Esophagus squamous epithelium (tissue), 5 donors: ENCODE data around the gene GSTO2. TPM values are rescaled to one million over a fixed set of nuclear protein-coding genes. Genes with fewer than 3 reads are reported as not detected.
A peak's percentile ranks its signal among the peaks of the same experiment; 100 is the strongest.

Experiments used
- DNase-seq: peaks from one replicate; lab custom pipeline; 2025; lab: John Stamatoyannopoulos, UW
- H3K27ac ChIP-seq, 4 donors: fragments of 200-600 bp; sonication (generic); one replicate each; pipeline ENCODE4 v1.5.1; 2016 to 2019; ENCODE audit warnings: mild to moderate bottlenecking in 1 of 4
- H3K27me3 ChIP-seq, 4 donors: fragments of 200-600 bp; sonication (generic); 1 replicate in 3 of 4; 2 replicates in 1 of 4; pipeline versions ENCODE4 v1.5.1 to v1.6.0; 2017 to 2021; ENCODE audit warnings: antibody characterized with exemption in 1 of 4
- H3K36me3 ChIP-seq, 3 donors: fragments of 200-600 bp; sonication (generic); one replicate each; pipeline ENCODE4 v1.5.1; 2016 to 2019
- H3K4me1 ChIP-seq, 3 donors: fragments of 200-600 bp; sonication (generic); one replicate each; pipeline ENCODE4 v1.5.1; 2017 to 2019
- H3K4me3 ChIP-seq, 4 donors: fragments of 200-600 bp; sonication (generic); 1 replicate in 3 of 4; 2 replicates in 1 of 4; pipeline ENCODE4 v1.5.1; 2016 to 2019; ENCODE audit warnings: mild to moderate bottlenecking in 2 of 4, moderate library complexity in 1 of 4
- H3K9me3 ChIP-seq, 3 donors: fragments of 200-600 bp; sonication (generic); one replicate each; pipeline ENCODE4 v1.5.1; 2016 to 2019
- CTCF ChIP-seq, 6 experiments: fragments of 450-650 bp in 4 of 6; fragments of 200-600 bp in 2 of 6; sonication (generic) in 2 of 6; IDR thresholded peaks; one replicate each; pipeline ENCODE4 v1.5.1; 2016 to 2019; ENCODE audit warnings: antibody characterized with exemption in 6 of 6, mild to moderate bottlenecking in 4 of 6, moderate library complexity in 4 of 6
- POLR2A ChIP-seq, 4 donors: fragments of 450-650 bp; IDR thresholded peaks; one replicate each; pipeline ENCODE4 v1.6.1; 2017; ENCODE audit warnings: antibody characterized with exemption in 4 of 4, mild to moderate bottlenecking in 4 of 4, moderate library complexity in 3 of 4
- WGBS, 2 donors: methylation state at CpG; one replicate each; pipeline ENCODE4 v1.1.5; 2018; 5-methylcytosine and 5-hydroxymethylcytosine counted together
- intact Hi-C: fragments of 100-400 bp; cut with DNase I; formaldehyde crosslinking; loops from one replicate; pipeline ENCODE4 v1.15.0; 2022
- total RNA-seq, 4 donors: library from RNA; depleted of rRNA; stranded (reverse); fragments of >200 nt; gene quantifications; one replicate each; pipeline ENCODE4 v1.1.0, GENCODE V29; 2016
- donor health status: DM: yes; HTN: yes; CAD: no.

Gene GSTO2
- total RNA-seq, 4 donors from 2014 or later, result 6.1 to 20.6 (median 13.8) TPM

DNA sequence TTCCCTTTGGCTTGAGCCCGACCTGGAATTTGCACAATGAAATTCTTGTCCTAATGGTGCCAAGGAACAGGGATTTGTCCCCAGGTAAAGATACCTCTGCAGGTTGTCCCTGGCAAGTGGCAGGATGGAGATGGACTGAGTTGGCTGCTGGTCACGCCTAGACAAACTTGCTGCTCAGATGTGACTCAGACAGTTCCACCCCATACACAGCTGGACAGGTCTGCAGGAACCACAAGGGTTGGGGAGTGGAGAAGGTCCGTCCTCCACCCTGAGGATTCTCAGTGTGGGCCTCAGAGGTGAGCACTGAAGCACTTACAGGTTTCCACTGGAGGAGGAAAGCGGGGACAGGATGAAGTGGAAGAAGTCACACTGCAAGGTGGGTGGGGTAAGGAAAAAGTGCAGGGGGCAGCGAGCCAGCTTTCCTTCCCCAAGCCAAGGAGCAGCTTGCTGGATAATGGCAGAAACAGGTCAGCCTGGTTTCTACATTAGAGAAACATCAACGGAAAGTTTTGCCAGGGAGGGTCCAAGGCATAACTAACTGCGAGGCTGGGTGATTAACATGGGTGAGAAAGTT lies 48.8 kb downstream of the GSTO2 start:
- Histone ChIP-seq H3K27ac (peak overlapping the region; percentile 91 to 99 (median 96)), H3K27me3 (no peaks in the 10 kb centered on the region), H3K36me3 (peaks cover 27 to 40% (median 34%) of the 10 kb centered on the region in 3 donors), H3K4me3 (peak overlapping the region in 1 of 4 donors; percentile 21), H3K4me1 (peaks cover 66 to 79% (median 69%) of the 10 kb centered on the region in 3 donors), H3K9me3 (no peaks in the 10 kb centered on the region)
- TF ChIP-seq POLR2A (IDR thresholded peaks at IDR 0.05) (no peak), CTCF (IDR thresholded peaks at IDR 0.05) (no peak)
- intact Hi-C loops, result no loop called here
- DNase-seq, result no peak
- WGBS, 2 donors, result 39 to 59% methylated on average over 3 to 6 of the region's 7 CpGs

- TF ChIP-seq POLR2A (IDR thresholded peaks at IDR 0.05) (no peak), CTCF (IDR thresholded peaks at IDR 0.05) (no peak)
- Histone ChIP-seq H3K27me3 (no peaks in the 10 kb centered on the region), H3K4me3 (no peak overlapping the region), H3K27ac (peak overlapping the region; percentile 91 to 99 (median 96)), H3K4me1 (peaks cover 70 to 79% (median 74%) of the 10 kb centered on the region in 3 donors), H3K9me3 (no peaks in the 10 kb centered on the region), H3K36me3 (peaks cover 26 to 35% (median 29%) of the 10 kb centered on the region in 3 donors)
- no peak for DNase-seq
- 79 to 100% methylated on average over 1 to 2 of the region's 5 CpGs for WGBS, 2 donors
- intact Hi-C loops, result no loop called here
These were observed 49.3 kb downstream of the GSTO2 start for GRCh38 chr10:104318326-104318725.

DNA sequence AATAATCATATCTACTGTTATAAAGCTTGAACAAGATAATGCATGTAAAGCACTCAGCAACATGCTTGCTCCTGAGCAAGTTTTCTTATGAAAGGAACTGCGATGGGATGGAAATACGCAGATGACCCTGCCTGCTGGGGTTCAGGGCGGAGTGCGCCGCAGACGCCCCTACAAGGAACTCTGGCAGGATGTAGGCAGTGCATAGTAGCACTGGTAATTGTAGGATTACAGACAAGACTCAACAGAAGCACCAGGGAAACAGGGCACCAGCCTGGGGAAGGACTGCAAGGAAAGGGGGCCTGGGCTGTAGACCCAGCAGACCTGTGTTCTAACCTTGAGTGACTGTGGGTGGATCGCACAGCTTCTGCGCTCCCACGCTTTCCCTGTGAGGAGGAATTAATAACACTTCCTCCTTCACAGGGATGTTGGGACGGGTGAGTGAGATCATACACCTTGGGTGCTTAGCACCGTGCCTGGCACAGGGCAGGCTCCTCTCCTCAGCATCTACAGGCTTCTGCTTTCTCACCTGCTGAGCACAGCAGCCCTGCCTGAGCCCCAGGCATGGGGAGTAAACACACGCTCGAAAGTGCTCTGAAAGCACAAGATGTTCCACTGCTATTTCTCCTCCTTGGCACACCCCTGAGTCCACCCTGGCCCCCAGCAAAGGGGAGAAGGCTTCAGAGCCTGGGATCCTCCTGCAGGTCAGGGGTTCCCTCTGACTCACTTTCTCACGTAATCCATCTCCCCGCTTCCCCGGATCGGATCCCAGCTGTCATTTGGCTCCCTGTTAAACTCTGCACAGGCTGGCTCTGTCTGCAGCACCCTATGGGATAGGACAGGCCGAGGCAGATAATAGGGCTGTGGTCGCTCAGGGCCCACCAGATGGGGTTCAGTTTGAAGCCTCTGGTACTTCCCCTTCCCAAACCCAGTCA lies 50.1 kb downstream of the GSTO2 start:
- Histone ChIP-seq H3K36me3 (peaks cover 18 to 32% (median 23%) of the 10 kb centered on the region in 3 donors), H3K27me3 (no peaks in the 10 kb centered on the region), H3K4me1 (peaks cover 78 to 86% (median 81%) of the 10 kb centered on the region in 3 donors), H3K9me3 (no peaks in the 10 kb centered on the region), H3K4me3 (peak overlapping the region in 1 of 4 donors; percentile 10), H3K27ac (peak overlapping the region; percentile 91 to 99 (median 96))
- no peak for TF ChIP-seq CTCF (IDR thresholded peaks at IDR 0.05)
- TF ChIP-seq POLR2A (IDR thresholded peaks at IDR 0.05), result peak in 1 of 4 donors; percentile 26
- DNase-seq, result no peak
- intact Hi-C loops, result no loop called here
- 36 to 42% methylated on average over 17 to 18 of the region's 19 CpGs for WGBS, 2 donors

- peak overlapping the region; percentile 84 to 99 (median 96) for H3K27ac ChIP-seq
These were observed 52.2 kb downstream of the GSTO2 start for GRCh38 chr10:104321226-104321625.

More at GRCh38 chr10:104321226-104321625, 52.2 kb downstream of the GSTO2 start:
- no peaks in the 10 kb centered on the region for H3K27me3 ChIP-seq
- TF ChIP-seq CTCF (IDR thresholded peaks at IDR 0.05) (no peak), POLR2A (IDR thresholded peaks at IDR 0.05) (no peak)
- WGBS, 2 donors, result 40 to 51% methylated on average over 1 to 2 of the region's 6 CpGs
- no peak for DNase-seq
- H3K4me3 ChIP-seq, result no peak overlapping the region
- intact Hi-C loops, result no loop called here
- no peaks in the 10 kb centered on the region for H3K9me3 ChIP-seq
- H3K4me1 ChIP-seq, result peaks cover 99 to 100% (median 99%) of the 10 kb centered on the region in 3 donors
- H3K36me3 ChIP-seq, result peaks cover 0 to 31% (median 1%) of the 10 kb centered on the region in 3 donors
